A673 (cell line): ENCODE measurements around the gene MLN.

Experiments used
- EZH2 ChIP-seq: fragments of 200-600 bp; sonication (generic); IDR thresholded peaks from 2 replicates; pipeline ENCODE4 v1.6.1; 2017; ENCODE audit warnings: borderline replicate concordance, low read depth, mild to moderate bottlenecking, mixed read lengths, antibody characterized with exemption, low read length; ENCODE audit not compliant: poor library complexity, severe bottlenecking
- TF ChIP-seq, protein P1 (sequence below): fragments of 300-800, 200-600 bp; sonication (generic); conservative IDR thresholded peaks from 2 replicates; pipeline ENCODE4 v1.5.1; 2017; ENCODE audit warnings: low read depth, mild to moderate bottlenecking, antibody characterized with exemption, low read length, moderate library complexity, mixed read lengths

DNA sequence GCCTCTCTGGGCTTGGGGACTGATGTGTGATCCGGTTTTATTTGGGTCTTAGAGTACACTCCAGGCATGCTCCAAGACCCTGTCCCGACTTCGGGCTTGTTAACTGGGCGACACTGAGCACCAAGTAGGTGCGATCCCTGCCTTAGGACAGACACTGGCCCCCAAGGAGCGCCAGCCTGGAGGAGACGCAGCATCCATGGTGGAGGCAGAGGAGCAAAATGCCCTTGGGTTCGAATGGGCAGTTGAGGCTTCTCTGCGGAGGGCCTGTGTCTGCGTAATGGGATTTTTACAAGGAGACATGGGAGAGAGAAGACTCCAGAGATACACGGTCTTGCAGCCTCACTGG is 14.3 kb downstream of the MLN start:
- TF ChIP-seq, protein P1, sequence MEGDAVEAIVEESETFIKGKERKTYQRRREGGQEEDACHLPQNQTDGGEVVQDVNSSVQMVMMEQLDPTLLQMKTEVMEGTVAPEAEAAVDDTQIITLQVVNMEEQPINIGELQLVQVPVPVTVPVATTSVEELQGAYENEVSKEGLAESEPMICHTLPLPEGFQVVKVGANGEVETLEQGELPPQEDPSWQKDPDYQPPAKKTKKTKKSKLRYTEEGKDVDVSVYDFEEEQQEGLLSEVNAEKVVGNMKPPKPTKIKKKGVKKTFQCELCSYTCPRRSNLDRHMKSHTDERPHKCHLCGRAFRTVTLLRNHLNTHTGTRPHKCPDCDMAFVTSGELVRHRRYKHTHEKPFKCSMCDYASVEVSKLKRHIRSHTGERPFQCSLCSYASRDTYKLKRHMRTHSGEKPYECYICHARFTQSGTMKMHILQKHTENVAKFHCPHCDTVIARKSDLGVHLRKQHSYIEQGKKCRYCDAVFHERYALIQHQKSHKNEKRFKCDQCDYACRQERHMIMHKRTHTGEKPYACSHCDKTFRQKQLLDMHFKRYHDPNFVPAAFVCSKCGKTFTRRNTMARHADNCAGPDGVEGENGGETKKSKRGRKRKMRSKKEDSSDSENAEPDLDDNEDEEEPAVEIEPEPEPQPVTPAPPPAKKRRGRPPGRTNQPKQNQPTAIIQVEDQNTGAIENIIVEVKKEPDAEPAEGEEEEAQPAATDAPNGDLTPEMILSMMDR, result no peak
- TF ChIP-seq EZH2, result no peak
